Smooth muscle cell of the coronary artery (primary cell): ENCODE data around the gene PDF. TPM values are rescaled to one million over a fixed set of nuclear protein-coding genes. Genes with fewer than 3 reads are reported as not detected.

ENCODE experiments used
- total RNA-seq: library from RNA; depleted of rRNA; stranded (reverse); fragments of >200 nt; gene quantifications from 2 replicates; pipeline ENCODE4 v1.2.3, GENCODE V29; 2014; ENCODE audit warnings: low replicate concordance

PDF gene
- 5.4 and 12.4 TPM in 2 replicates for total RNA-seq

DNA sequence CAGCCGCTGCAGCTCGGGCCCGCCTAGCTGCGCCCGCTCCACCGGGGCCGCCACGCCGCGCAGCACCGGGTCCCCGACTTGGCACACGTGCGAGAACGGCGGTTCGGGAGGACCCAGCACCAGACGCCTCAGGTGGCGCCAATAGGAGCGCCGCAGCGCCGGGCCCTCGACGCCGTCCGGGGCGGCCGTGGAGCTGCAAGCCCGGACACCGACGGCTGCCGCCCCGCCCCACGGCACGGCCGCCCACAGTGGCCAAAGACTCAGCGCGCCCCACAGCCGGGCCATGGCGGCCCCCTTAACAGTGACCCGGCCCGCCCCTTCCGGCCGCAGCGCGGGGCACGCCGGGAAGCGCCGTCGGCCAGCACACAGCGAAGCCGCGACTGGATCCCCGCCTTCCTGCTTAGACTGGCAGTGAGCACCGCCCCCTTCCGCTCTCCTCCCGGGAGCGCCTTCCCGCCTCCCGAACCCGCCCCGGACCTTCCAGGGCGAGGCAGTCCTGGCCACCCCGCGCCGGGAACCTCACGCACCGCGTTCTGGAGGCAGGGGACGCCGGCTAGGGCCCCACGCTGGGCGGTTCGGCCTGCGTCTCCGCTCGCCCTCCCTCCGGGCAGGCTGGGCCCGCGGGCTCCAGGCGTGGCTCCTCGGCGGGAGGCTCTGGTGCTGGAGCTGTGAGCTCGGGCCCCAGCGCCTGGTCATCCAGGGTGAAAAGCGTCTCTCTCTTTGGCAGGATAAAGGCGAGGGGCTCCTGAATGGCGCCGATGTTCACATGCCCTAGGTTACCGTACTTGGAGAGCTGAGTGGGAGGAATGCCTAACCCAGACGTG lies at the start of gene PDF:
PDF (minus strand) TSS at position 303 of the 824 bp plus-strand sequence; CDS start at position 285, 18 bp downstream.

DNA sequence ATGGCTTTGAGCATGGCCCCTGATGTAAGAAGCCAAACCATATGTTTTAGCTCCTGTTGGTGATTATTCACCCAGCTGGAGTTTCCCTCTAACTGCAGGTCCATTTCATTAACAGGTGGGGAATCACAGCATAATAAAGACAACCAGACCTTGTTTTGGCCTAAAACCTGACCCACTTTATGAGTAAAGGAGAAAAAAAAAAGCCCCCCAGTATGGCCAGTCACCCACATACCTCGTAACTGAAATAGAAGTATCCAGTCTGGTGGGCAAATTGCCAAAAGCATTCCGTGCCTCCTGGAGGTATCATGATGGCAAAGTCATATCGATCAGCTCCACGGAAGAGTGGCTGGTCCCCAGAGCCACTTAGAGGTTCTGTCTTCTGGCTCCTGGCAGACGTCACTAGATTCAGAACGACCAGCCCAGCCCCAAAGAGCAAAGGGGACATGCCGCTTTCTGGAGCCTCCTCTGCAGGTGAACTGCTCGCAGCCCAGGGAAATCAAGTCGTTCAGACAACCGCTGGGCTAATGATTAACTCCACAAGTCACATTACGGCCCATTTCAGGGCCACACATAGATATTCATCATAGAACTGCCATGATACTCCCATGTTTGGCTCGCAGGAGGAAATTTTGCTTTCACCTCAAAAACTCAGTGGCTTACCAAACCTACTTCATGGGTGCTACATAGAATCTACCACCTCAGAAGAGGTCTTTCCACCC lies 21.1 kb upstream of the PDF start, which contains the start of gene TMED6:
TMED6 (minus strand) TSS at position 478 of the 719 bp plus-strand sequence; CDS start at position 445, 33 bp downstream.

DNA sequence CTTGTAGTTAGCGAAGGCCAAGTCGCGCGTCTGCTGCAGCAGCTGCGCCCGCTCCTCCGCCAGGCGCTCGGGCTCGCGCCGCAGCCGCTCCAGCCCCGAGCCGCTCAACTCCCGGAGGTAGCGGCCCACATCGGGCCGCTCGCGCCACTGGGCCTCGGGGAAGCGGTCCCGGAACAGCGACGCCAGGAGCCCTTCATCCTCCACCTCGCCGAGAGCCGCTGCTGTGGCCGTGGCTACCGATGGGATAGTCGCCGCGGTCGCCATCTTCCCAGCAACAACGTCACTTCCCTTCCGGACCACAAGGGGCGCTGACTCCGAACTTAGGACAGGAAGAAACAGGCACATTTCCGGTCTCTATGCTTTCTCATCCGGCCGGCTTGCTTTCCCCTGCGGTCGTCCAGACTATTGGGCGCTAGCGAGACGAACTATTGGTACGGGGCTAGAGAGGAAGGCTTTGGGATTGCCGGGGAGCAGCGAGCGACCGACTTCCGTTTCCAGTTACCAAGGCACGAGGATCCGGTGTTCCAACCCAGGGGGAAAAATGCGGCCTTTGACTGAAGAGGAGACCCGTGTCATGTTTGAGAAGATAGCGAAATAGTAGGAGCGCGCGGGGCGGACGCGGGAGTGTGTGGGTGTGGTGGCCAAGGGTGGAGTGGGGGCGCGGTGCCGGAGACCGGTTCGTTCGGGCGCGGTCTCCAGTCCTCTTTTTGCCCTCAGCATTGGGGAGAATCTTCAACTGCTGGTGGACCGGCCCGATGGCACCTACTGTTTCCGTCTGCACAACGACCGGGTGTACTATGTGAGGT lies 9.1 kb upstream of the PDF start, which contains the start of the genes COG8 and NIP7:
COG8 (minus strand) TSS at position 276 of the 806 bp plus-strand sequence; CDS start at position 264, 12 bp downstream.
NIP7 (plus strand) TSS at position 484 of the 806 bp plus-strand sequence; CDS start at position 542, 58 bp downstream.

DNA sequence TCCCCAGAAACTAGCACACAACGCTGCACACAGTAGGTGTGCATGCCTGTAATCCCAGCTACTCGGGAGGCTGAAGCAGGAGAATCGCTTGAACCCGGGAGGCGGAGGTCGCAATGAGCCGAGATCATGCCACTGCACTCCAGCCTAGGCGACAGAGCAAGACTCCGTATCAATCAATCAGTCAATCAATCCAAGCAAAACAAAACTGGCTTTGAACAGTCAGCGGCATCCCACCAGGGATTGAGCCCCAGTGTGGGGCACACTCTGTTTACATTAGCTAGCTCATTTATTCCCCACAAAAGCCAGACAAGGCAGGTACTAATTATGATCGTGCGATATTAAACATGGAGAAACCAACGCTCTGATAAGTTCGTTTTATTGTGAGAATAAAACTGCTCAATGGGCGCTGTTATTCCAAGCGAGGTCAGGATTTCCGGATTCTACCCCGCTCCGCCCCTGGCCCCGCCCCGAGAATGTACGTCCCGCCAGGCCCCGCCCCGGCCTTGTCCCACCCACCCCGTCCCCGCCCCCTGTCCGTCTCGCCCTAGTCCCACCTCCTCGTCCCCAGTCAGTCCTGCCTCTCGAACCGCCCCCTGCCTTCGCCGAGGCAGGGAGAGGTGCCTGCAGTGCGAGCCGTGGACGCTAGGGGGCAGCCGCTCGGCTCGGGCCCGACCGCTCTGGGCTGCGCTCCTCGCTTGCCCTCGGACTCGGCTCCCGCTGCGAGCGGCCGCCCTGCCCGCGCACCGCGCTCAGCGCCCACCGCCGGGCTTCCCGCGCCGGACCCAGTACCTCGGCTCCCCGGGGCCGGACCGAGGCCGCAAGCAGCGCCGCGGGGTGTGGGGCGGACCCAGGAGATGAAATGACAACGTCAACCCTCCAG lies 19.5 kb downstream of the PDF start, which contains the start of gene VPS4A:
VPS4A (plus strand) TSS at position 698 of the 880 bp plus-strand sequence; CDS start at position 860, 162 bp downstream.

Other genes with a start within 250 kb of the PDF start
- 0.35 and 1.3 TPM in 2 replicates for gene HAS3, start 224.9 kb downstream of the PDF start, total RNA-seq
- 20.9 and 42.8 TPM in 2 replicates for gene CHTF8, start 198.0 kb downstream of the PDF start, total RNA-seq
- 13.0 and 27.8 TPM in 2 replicates for gene UTP4, start 197.9 kb downstream of the PDF start, total RNA-seq
- gene SNTB2, start 143.4 kb downstream of the PDF start, total RNA-seq = 22.3 and 96.4 TPM in 2 replicates
- gene VPS4A, start 19.2 kb downstream of the PDF start, total RNA-seq = 25.6 and 31.6 TPM in 2 replicates
- gene COG8, start 9.0 kb upstream of the PDF start, total RNA-seq = 22.9 and 23.4 TPM in 2 replicates
- gene NIP7, start 9.2 kb upstream of the PDF start, total RNA-seq = 14.0 and 19.3 TPM in 2 replicates
- gene TMED6, start 21.2 kb upstream of the PDF start, total RNA-seq = not detected in 2 replicates
- gene TERF2, start 55.4 kb upstream of the PDF start, total RNA-seq = 8.1 and 10.3 TPM in 2 replicates
- gene CYB5B, start 94.0 kb upstream of the PDF start, total RNA-seq = 46.0 and 84.9 TPM in 2 replicates
- 7.7 and 10.1 TPM in 2 replicates for gene NFAT5, start 235.4 kb upstream of the PDF start, total RNA-seq